BLaER1 treated with 17β-estradiol and CSF1 and Interleukin-3, amounts not matched to agents 10 nM and 100 nM (cell line): ENCODE results near the gene SOAT2.

Source experiments
- H3K27ac ChIP-seq, 11 experiments: shearing (Covaris generic); formaldehyde crosslinking; 2 replicates each; pipeline ENCODE4 v1.8.1; 2022
- H3K27me3 ChIP-seq, 11 experiments: shearing (Covaris generic); formaldehyde crosslinking; 2 replicates each; pipeline ENCODE4 v1.8.1; 2022
- H3K36me3 ChIP-seq, 11 experiments: shearing (Covaris generic); formaldehyde crosslinking; 2 replicates each; pipeline ENCODE4 v1.8.1; 2022
- H3K4me1 ChIP-seq, 10 experiments: shearing (Covaris generic); formaldehyde crosslinking; 2 replicates each; pipeline ENCODE4 v1.8.1; 2022
- H3K4me2 ChIP-seq, 11 experiments: shearing (Covaris generic); formaldehyde crosslinking; 2 replicates each; pipeline ENCODE4 v1.8.1; 2022
- H3K4me3 ChIP-seq, 10 experiments: shearing (Covaris generic); formaldehyde crosslinking; 2 replicates each; pipeline ENCODE4 v1.8.1; 2022
- H3K9ac ChIP-seq, 11 experiments: shearing (Covaris generic); formaldehyde crosslinking; 2 replicates each; pipeline ENCODE4 v1.8.1; 2022
- H3K9me3 ChIP-seq, 11 experiments: shearing (Covaris generic); formaldehyde crosslinking; replicated peaks in 1 of 11; 2 replicates each; pipeline ENCODE4 v1.8.1; 2022
- H4K20me1 ChIP-seq, 11 experiments: shearing (Covaris generic); formaldehyde crosslinking; 2 replicates each; pipeline ENCODE4 v1.8.1; 2022
- Cebpa-rat ChIP-seq, 11 experiments: shearing (Covaris generic); IDR thresholded peaks; 2 replicates each; pipeline ENCODE4 v1.8.1; 2022

Gene SOAT2

GRCh38 chr12:53120685-53121525, 17.6 kb downstream of the SOAT2 start:
- TF ChIP-seq Cebpa-rat (IDR thresholded peaks at IDR 0.05): no peak
- Histone ChIP-seq H3K9me3 (no peaks in the 10 kb centered on the region), H3K4me1 (no peaks in the 10 kb centered on the region), H3K27me3 (no peaks in the 10 kb centered on the region), H3K4me2 (no peak overlapping the region), H3K4me3 (no peak overlapping the region), H3K9ac (no peak overlapping the region), H3K27ac (no peak overlapping the region), H4K20me1 (no peaks in the 10 kb centered on the region), H3K36me3 (no peaks in the 10 kb centered on the region)

GRCh38 chr12:53122961-53123468, 19.7 kb downstream of the SOAT2 start:
- no peak overlapping the region for H3K4me3 ChIP-seq
- H3K27ac ChIP-seq: no peak overlapping the region
- no peaks in the 10 kb centered on the region for H3K9me3 ChIP-seq
- H3K36me3 ChIP-seq: no peaks in the 10 kb centered on the region
- no peak for TF ChIP-seq Cebpa-rat (IDR thresholded peaks at IDR 0.05)
- no peaks in the 10 kb centered on the region for H4K20me1 ChIP-seq
- no peaks in the 10 kb centered on the region for H3K27me3 ChIP-seq
- H3K4me1 ChIP-seq: peaks cover 0 to 14% (median 0%) of the 10 kb centered on the region in 10 experiments; a peak in 6 of 20 replicates
- H3K4me2 ChIP-seq: no peak overlapping the region
- no peak overlapping the region for H3K9ac ChIP-seq

GRCh38 chr12:53123578-53124351, 20.5 kb downstream of the SOAT2 start:
- no peak overlapping the region for H3K9ac ChIP-seq
- H3K9me3 ChIP-seq: no peaks in the 10 kb centered on the region
- no peaks in the 10 kb centered on the region for H3K36me3 ChIP-seq
- no peak overlapping the region for H3K27ac ChIP-seq
- H3K4me1 ChIP-seq: peaks cover 0 to 22% (median 0%) of the 10 kb centered on the region in 10 experiments; a peak in 6 of 20 replicates
- H3K4me3 ChIP-seq: no peak overlapping the region
- no peaks in the 10 kb centered on the region for H3K27me3 ChIP-seq
- no peak for TF ChIP-seq Cebpa-rat (IDR thresholded peaks at IDR 0.05)
- H3K4me2 ChIP-seq: no peak overlapping the region
- no peaks in the 10 kb centered on the region for H4K20me1 ChIP-seq

GRCh38 chr12:53124352-53124723, 21.1 kb downstream of the SOAT2 start:
- H3K36me3 ChIP-seq: no peaks in the 10 kb centered on the region
- no peak for TF ChIP-seq Cebpa-rat (IDR thresholded peaks at IDR 0.05)
- peaks cover 0 to 28% (median 0%) of the 10 kb centered on the region in 10 experiments; a peak in 6 of 20 replicates for H3K4me1 ChIP-seq
- H3K9ac ChIP-seq: no peak overlapping the region
- H3K27ac ChIP-seq: no peak overlapping the region
- H3K4me2 ChIP-seq: no peak overlapping the region
- H3K9me3 ChIP-seq: no peaks in the 10 kb centered on the region
- no peaks in the 10 kb centered on the region for H4K20me1 ChIP-seq
- H3K4me3 ChIP-seq: no peak overlapping the region
- H3K27me3 ChIP-seq: no peaks in the 10 kb centered on the region

- Histone ChIP-seq H3K4me1 (peaks cover 0 to 46% (median 0%) of the 10 kb centered on the region in 10 experiments; a peak in 6 of 20 replicates), H3K9me3 (no peaks in the 10 kb centered on the region), H3K27ac (no peak overlapping the region), H3K9ac (no peak overlapping the region), H3K27me3 (no peaks in the 10 kb centered on the region), H3K4me3 (no peak overlapping the region), H3K36me3 (no peaks in the 10 kb centered on the region), H3K4me2 (peak overlapping the region in 3 of 11 experiments; percentile 12 to 48 (median 26); a peak in 6 of 22 replicates), H4K20me1 (no peaks in the 10 kb centered on the region)
- TF ChIP-seq Cebpa-rat (IDR thresholded peaks at IDR 0.05): no peak
Observed at GRCh38 chr12:53127169-53127568, 23.9 kb downstream of the SOAT2 start.

- H3K27me3 ChIP-seq: no peaks in the 10 kb centered on the region
- no peak overlapping the region for H3K4me3 ChIP-seq
- H3K9ac ChIP-seq: no peak overlapping the region
- H3K4me2 ChIP-seq: peak overlapping the region in 3 of 11 experiments; percentile 4 to 76 (median 60); a peak in 6 of 22 replicates
- H3K4me1 ChIP-seq: peaks cover 0 to 46% (median 0%) of the 10 kb centered on the region in 10 experiments; a peak in 6 of 20 replicates
- no peaks in the 10 kb centered on the region for H3K36me3 ChIP-seq
- no peaks in the 10 kb centered on the region for H3K9me3 ChIP-seq
- TF ChIP-seq Cebpa-rat (IDR thresholded peaks at IDR 0.05): no peak
- no peak overlapping the region for H3K27ac ChIP-seq
- no peaks in the 10 kb centered on the region for H4K20me1 ChIP-seq
Observed at GRCh38 chr12:53128780-53129569, 25.7 kb downstream of the SOAT2 start.

- no peaks in the 10 kb centered on the region for H3K36me3 ChIP-seq
- H4K20me1 ChIP-seq: no peaks in the 10 kb centered on the region
- H3K27me3 ChIP-seq: no peaks in the 10 kb centered on the region
- peak overlapping the region in 2 of 11 experiments; percentile 26 to 68; a peak in 2 of 22 replicates for H3K4me2 ChIP-seq
- no peak overlapping the region for H3K9ac ChIP-seq
- H3K4me1 ChIP-seq: peaks cover 0 to 44% (median 0%) of the 10 kb centered on the region in 10 experiments; a peak in 6 of 20 replicates
- TF ChIP-seq Cebpa-rat (IDR thresholded peaks at IDR 0.05): no peak
- peaks cover 3 to 14% (median 8%) of the 10 kb centered on the region in 11 experiments for H3K9me3 ChIP-seq
- H3K4me3 ChIP-seq: no peak overlapping the region
- H3K27ac ChIP-seq: no peak overlapping the region
Observed at GRCh38 chr12:53131844-53132243, 28.6 kb downstream of the SOAT2 start.

- no peaks in the 10 kb centered on the region for H3K27me3 ChIP-seq
- no peak overlapping the region for H3K4me3 ChIP-seq
- peaks cover 14 to 30% (median 20%) of the 10 kb centered on the region in 11 experiments for H3K9me3 ChIP-seq
- peaks cover 0 to 27% (median 0%) of the 10 kb centered on the region in 10 experiments; a peak in 6 of 20 replicates for H3K4me1 ChIP-seq
- no peak for TF ChIP-seq Cebpa-rat (IDR thresholded peaks at IDR 0.05)
- no peaks in the 10 kb centered on the region for H3K36me3 ChIP-seq
- no peak overlapping the region for H3K4me2 ChIP-seq
- no peak overlapping the region for H3K9ac ChIP-seq
- no peak overlapping the region for H3K27ac ChIP-seq
- H4K20me1 ChIP-seq: no peaks in the 10 kb centered on the region
Observed at GRCh38 chr12:53133722-53134121, 30.4 kb downstream of the SOAT2 start.
